LNCaP clone FGC (cell line): Measurements from ENCODE around the gene C2CD3.
A peak's percentile ranks its signal among the peaks of the same experiment; 100 is the strongest.

Experiments
- DNase-seq: peaks from one replicate; pipeline ENCODE4 v3.0.0-alpha.2; 2011; ENCODE audit warnings: low read depth
- H3K4me3 ChIP-seq: 2 replicates; pipeline ENCODE4 v1.5.1; 2011; ENCODE audit warnings: mild to moderate bottlenecking, low read depth, low read length, control low read depth
- CTCF ChIP-seq: IDR thresholded peaks from 2 replicates; pipeline ENCODE4 v1.5.1; 2012; ENCODE audit warnings: mild to moderate bottlenecking; ENCODE audit not compliant: control insufficient read depth, insufficient read depth; ENCODE audit errors: extremely low read depth

The C2CD3 gene

GRCh38 chr11:73981051-73981805 lies 189.6 kb downstream of the C2CD3 start:
- no peak overlapping the region for H3K4me3 ChIP-seq
- DNase-seq = no peak
- TF ChIP-seq CTCF = no peak

- DNase-seq = peak; percentile 45
- no peak overlapping the region for H3K4me3 ChIP-seq
- TF ChIP-seq CTCF = no peak
Measured at GRCh38 chr11:73980001-73980961, 190.5 kb downstream of the C2CD3 start.

- no peak for TF ChIP-seq CTCF
- no peak for DNase-seq
- H3K4me3 ChIP-seq = no peak overlapping the region
Measured at GRCh38 chr11:73978576-73979086, 192.2 kb downstream of the C2CD3 start.

- no peak overlapping the region for H3K4me3 ChIP-seq
- no peak for TF ChIP-seq CTCF
- no peak for DNase-seq
Measured at GRCh38 chr11:73977856-73978519, 192.8 kb downstream of the C2CD3 start.

- TF ChIP-seq CTCF = no peak
- no peak for DNase-seq
- H3K4me3 ChIP-seq = no peak overlapping the region
Measured at GRCh38 chr11:73976451-73977151, 194.2 kb downstream of the C2CD3 start.

GRCh38 chr11:73975479-73975757 lies 195.4 kb downstream of the C2CD3 start:
- H3K4me3 ChIP-seq = no peak overlapping the region
- no peak for DNase-seq
- no peak for TF ChIP-seq CTCF
